GM18526 (cell line): ENCODE results near the gene CAB39L.

Source experiments
- POLR2A ChIP-seq: IDR thresholded peaks from 3 replicates; pipeline ENCODE4 v1.6.1; 2011; ENCODE audit not compliant: insufficient read length; ENCODE audit errors: extremely low read depth

Gene CAB39L

DNA sequence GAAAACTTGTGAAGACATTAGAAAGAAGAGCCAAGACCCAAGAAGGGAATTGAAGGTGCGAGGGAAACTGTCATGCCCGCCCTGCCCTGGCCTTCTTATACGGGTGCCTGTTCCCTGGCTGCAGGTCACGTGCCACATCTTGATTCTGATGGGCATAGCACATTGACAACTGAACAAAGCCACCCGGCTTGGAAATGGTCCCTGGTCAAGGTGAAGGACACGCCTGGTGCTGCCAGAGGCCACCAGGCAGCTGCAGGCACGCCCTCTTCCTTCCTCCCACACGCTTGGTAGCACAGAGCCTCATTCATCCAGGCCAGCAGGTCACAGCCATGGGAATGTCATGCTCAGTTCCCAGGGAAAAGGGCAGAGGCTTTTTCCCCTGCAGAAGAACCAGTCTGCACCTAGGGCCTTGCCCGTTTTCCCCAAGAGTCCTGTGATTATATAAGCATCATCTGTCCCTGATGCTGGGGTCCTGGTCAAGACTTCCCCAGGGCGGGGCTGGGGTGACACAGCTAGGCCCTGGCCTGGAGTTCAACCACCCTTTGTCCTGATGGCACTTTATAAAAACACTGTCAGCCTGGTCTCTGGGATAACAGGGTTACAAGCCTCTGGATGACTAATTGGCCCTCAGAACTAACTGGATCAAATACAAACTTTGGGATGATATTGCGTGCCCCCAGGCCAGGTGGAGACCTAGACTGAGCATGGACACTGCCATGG is 140.2 kb downstream of the CAB39L start:
- no peak for TF ChIP-seq POLR2A

- TF ChIP-seq POLR2A, result no peak
These were observed 141.0 kb downstream of the CAB39L start for GRCh38 chr13:49302817-49303216.

GRCh38 chr13:49302222-49302621 is 141.6 kb downstream of the CAB39L start:
- TF ChIP-seq POLR2A, result no peak

DNA sequence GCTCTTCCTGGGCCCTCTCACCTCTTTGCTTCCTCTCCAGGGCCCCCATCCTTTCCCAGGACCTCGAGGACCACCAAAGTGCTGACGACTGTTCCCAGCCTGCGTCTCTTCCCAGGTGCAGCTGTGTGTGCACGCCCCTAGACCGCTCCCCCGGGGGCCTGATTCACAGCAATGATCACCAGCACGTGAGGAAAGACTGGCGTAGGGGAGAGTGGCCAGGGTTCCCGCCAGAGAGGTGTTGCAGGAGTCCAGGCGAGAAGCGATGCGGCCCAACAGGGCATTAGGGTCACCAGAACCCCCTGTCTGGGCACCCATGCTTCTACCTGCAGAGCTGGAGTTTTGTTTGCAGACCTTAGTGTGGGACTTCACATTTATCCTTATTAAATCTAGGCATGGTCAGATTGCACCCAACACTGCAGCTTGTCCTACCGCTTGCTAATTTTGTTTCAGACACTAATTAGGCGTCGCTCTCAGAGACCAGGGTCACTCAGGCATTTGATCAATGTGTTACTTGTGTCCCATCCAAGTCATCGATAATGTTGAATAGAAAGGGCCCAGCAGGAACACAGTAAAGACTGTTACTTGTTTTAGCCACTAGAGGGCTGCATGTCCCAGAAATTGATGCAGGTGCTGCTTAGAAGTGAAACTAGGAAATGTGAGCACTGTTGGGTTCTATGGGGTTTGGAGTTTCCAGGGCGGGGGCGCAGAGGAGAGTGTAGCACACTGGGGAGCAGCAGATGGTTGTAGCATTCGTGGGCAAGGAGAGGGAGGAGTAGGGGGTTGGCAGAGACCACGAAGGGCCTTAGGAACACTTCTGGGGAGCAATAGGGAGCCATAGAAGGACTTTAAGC is 142.9 kb downstream of the CAB39L start:
- no peak for TF ChIP-seq POLR2A

- TF ChIP-seq POLR2A, result no peak
These were observed 143.6 kb downstream of the CAB39L start for GRCh38 chr13:49300276-49300675.

DNA sequence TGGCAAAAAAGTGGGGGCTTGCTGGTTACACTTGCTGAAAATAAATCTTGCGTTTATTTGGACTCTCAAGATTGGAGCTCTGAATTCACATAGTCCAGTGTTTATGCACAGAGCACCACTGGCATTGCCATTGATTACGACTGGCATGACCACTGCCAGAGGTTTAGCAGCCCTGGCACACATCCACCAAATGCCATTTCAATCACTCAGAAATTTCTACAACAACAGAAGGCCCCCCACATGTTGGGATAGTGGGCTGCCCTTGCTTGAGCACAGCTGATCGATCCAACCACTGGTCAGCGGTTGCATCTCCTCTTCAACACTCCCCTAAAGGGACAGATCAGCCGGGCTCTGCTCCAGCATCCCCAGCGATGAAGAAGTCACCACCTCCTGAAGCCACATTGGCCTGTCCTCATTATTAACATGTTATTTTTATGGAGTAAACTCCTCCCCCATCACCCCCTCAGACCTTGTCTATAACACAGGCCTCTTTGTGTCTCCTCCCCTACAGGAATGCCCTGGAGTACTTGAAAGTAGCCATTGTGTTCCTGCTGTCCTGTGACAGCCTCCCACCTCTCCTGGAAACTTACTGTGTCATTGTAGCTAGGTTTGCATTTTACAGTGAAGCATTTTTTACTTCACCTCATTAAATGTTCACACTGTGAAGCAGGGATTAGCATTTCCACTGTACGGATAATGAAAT is 144.8 kb downstream of the CAB39L start:
- no peak for TF ChIP-seq POLR2A

- no peak for TF ChIP-seq POLR2A
These were observed 145.4 kb downstream of the CAB39L start for GRCh38 chr13:49298416-49298815.

DNA sequence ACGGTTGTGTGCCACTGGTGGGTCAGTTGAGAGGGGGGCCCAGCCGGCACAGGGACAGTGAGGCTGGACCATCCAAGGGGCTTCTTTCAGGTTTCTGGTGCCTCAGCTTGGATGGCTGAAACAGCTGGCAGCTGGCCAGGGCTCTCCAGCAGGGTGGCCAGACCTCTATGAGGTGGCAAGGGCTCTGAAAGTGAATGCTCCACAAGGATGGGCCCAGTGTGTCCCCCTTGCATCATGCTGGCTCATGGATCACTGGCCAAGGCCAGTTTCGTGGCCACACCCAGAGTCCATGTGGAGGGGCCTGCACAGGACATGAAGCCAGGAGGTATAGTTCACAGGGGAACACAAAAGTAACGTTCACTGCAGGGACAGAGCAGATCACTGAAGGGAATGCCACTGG is 146.5 kb downstream of the CAB39L start:
- TF ChIP-seq POLR2A, result no peak

DNA sequence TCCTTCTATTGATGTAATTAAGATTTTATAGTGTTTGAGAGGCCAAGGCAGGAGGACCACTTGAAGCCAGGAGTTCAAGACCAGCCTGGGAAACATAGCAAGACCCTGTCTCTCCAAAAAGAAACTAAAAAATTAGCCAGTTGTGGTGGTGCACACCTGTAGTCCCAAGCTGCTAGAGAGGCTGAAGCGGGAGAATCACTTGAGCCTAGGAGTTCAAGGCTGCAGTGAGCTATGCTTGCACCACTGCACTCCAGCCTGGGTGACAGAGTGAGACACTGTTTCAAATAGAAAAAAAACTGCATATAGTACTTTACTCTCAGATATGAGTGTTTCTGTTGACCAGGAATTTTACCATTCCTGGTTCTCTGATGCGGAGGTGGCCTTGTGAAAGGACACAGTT is 147.2 kb downstream of the CAB39L start:
- TF ChIP-seq POLR2A, result no peak

GRCh38 chr13:49295244-49295643 is 148.6 kb downstream of the CAB39L start:
- TF ChIP-seq POLR2A, result no peak

GRCh38 chr13:49292742-49293486 is 150.9 kb downstream of the CAB39L start:
- TF ChIP-seq POLR2A, result no peak

GRCh38 chr13:49288458-49288857 is 155.4 kb downstream of the CAB39L start:
- no peak for TF ChIP-seq POLR2A

DNA sequence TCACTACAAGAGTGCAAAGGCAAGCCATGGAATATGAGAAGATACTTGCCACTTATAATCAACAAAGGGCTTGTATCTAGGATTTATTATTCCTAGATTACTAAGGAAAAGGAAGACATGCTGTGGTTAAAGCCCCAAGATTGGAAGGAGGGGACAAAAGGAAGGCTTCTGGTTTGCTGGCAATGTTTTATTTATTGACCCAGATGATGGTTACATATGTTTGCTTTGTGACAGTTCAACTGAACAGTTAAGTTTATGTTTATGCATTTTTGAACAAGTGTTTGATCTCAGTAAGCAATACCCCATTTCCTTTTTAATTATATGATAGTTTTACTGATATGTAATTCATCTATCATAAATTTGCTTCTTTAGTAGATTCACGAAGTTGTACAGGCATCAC is 155.9 kb downstream of the CAB39L start:
- TF ChIP-seq POLR2A, result no peak

DNA sequence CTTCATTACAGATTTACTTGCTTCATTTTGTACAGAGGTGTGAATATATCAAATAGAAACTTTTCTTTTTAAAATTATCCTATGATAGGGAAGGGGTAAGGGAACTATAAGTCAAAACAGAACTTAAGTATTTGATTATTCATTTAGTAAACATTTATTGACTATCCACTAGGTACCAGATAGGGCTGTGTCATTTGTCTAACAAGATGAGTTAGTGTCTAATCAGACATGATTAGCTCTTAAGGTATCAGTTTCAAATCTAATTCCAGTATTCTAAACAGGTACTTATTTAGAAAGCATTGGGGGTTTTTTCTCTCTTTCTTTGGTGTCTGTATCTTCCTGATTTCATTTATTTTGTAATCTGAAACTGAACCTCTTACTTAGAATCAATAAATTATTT is 164.0 kb downstream of the CAB39L start:
- TF ChIP-seq POLR2A, result no peak

DNA sequence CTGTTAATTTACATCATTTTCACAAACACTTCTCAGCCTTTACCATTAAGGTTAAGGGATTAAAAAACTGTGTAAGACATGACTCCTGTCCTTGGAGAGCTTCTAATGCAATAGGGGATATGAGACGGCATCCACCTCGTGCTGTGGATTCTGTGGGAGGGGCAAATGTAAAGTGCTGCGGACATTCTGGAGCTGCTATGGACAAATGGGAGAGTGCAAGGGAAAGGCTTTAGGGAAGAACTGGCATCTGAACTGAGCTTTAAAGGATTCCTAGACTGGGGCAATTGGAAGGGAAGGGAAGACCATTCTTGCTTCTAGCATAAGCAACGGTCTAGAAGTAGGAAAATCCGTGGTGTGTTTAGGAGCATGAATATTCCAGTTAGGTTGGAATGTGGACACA is 164.8 kb downstream of the CAB39L start:
- no peak for TF ChIP-seq POLR2A
